ENCODE data around the gene NT5C. TPM values are rescaled to one million over a fixed set of nuclear protein-coding genes. Genes with fewer than 3 reads are reported as not detected.
A peak's percentile ranks its signal among the peaks of the same experiment; 100 is the strongest.

Gene NT5C
- total RNA-seq, 1 donor from 2014 or later, result 13.5 TPM

- peak overlapping the region; percentile 42 for H3K4me3 Mint-ChIP-seq (ENCODE audit: unreplicated experiment)
- H3K27me3 Mint-ChIP-seq (ENCODE audit: unreplicated experiment), result peaks cover 5% of the 10 kb centered on the region
- no peak for DNase-seq (ENCODE audit: low spot score)
- no peaks in the 10 kb centered on the region for H3K9me3 Mint-ChIP-seq (ENCODE audit: unreplicated experiment)
- peaks cover 22% of the 10 kb centered on the region for H3K36me3 Mint-ChIP-seq (ENCODE audit: low read depth, unreplicated experiment)
- peak overlapping the region; percentile 36 for H3K27ac Mint-ChIP-seq (ENCODE audit: unreplicated experiment)
- no peak for TF ChIP-seq CTCF (IDR thresholded peaks at IDR 0.05; ENCODE audit: unreplicated experiment)
- H3K4me1 Mint-ChIP-seq (ENCODE audit: unreplicated experiment), result peaks cover 21% of the 10 kb centered on the region
Measured at GRCh38 chr17:75125984-75126383, 5.6 kb downstream of the NT5C start.

- Mint-ChIP-seq H3K27me3 (ENCODE audit: unreplicated experiment) (peaks cover 5% of the 10 kb centered on the region), H3K4me1 (ENCODE audit: unreplicated experiment) (peaks cover 21% of the 10 kb centered on the region), H3K36me3 (ENCODE audit: low read depth, unreplicated experiment) (peaks cover 26% of the 10 kb centered on the region), H3K9me3 (ENCODE audit: unreplicated experiment) (no peaks in the 10 kb centered on the region), H3K4me3 (ENCODE audit: unreplicated experiment) (no peak overlapping the region), H3K27ac (ENCODE audit: unreplicated experiment) (no peak overlapping the region)
- DNase-seq (ENCODE audit: low spot score), result no peak
- no peak for TF ChIP-seq CTCF (IDR thresholded peaks at IDR 0.05; ENCODE audit: unreplicated experiment)
Measured at GRCh38 chr17:75124819-75125162, 6.8 kb downstream of the NT5C start.

- Mint-ChIP-seq H3K36me3 (ENCODE audit: low read depth, unreplicated experiment) (peaks cover 26% of the 10 kb centered on the region), H3K4me1 (ENCODE audit: unreplicated experiment) (peaks cover 19% of the 10 kb centered on the region), H3K9me3 (ENCODE audit: unreplicated experiment) (no peaks in the 10 kb centered on the region), H3K4me3 (ENCODE audit: unreplicated experiment) (no peak overlapping the region), H3K27ac (ENCODE audit: unreplicated experiment) (no peak overlapping the region), H3K27me3 (ENCODE audit: unreplicated experiment) (peaks cover 5% of the 10 kb centered on the region)
- TF ChIP-seq CTCF (IDR thresholded peaks at IDR 0.05; ENCODE audit: unreplicated experiment), result no peak
- DNase-seq (ENCODE audit: low spot score), result no peak
Measured at GRCh38 chr17:75124041-75124818, 7.3 kb downstream of the NT5C start.

GRCh38 chr17:75118307-75118706 is 13.2 kb downstream of the NT5C start:
- Mint-ChIP-seq H3K36me3 (ENCODE audit: low read depth, unreplicated experiment) (peaks cover 35% of the 10 kb centered on the region), H3K4me1 (ENCODE audit: unreplicated experiment) (peaks cover 52% of the 10 kb centered on the region), H3K4me3 (ENCODE audit: unreplicated experiment) (no peak overlapping the region), H3K27ac (ENCODE audit: unreplicated experiment) (peak overlapping the region; percentile 78), H3K9me3 (ENCODE audit: unreplicated experiment) (no peaks in the 10 kb centered on the region), H3K27me3 (ENCODE audit: unreplicated experiment) (peaks cover 1% of the 10 kb centered on the region)
- no peak for TF ChIP-seq CTCF (IDR thresholded peaks at IDR 0.05; ENCODE audit: unreplicated experiment)
- no peak for DNase-seq (ENCODE audit: low spot score)

GRCh38 chr17:75116737-75117136 is 14.8 kb downstream of the NT5C start:
- TF ChIP-seq CTCF (IDR thresholded peaks at IDR 0.05; ENCODE audit: unreplicated experiment), result no peak
- H3K36me3 Mint-ChIP-seq (ENCODE audit: low read depth, unreplicated experiment), result peaks cover 39% of the 10 kb centered on the region
- H3K4me3 Mint-ChIP-seq (ENCODE audit: unreplicated experiment), result no peak overlapping the region
- no peak for DNase-seq (ENCODE audit: low spot score)
- peaks cover 4% of the 10 kb centered on the region for H3K27me3 Mint-ChIP-seq (ENCODE audit: unreplicated experiment)
- H3K9me3 Mint-ChIP-seq (ENCODE audit: unreplicated experiment), result no peaks in the 10 kb centered on the region
- peaks cover 60% of the 10 kb centered on the region for H3K4me1 Mint-ChIP-seq (ENCODE audit: unreplicated experiment)
- peak overlapping the region; percentile 70 for H3K27ac Mint-ChIP-seq (ENCODE audit: unreplicated experiment)
